ENCODE results near the gene RHBDD2. TPM values are rescaled to one million over a fixed set of nuclear protein-coding genes. Genes with fewer than 3 reads are reported as not detected.

The RHBDD2 gene
- total RNA-seq, 2 experiments from 2014 or later, result 21.1 to 21.8 TPM

Small RNA genes within 50 kb of the gene (microRNA-seq; reads per million reads assigned to microRNA genes)
- not detected for gene MIR4651 (ENCODE audit: borderline microRNAs expressed, borderline replicate concordance)

Other genes with a start within 250 kb of the RHBDD2 start
- gene HIP1, start 140.1 kb upstream of the RHBDD2 start, total RNA-seq, result 1 to 10 TPM; 2.2 to 2.8 TPM
- not detected for gene CCL26, start 106.8 kb upstream of the RHBDD2 start, total RNA-seq
- not detected for gene CCL24, start 65.2 kb upstream of the RHBDD2 start, total RNA-seq
- gene POR, start 36.1 kb downstream of the RHBDD2 start, total RNA-seq, result 10 to 100 TPM; 29.9 to 37.1 TPM
- gene TMEM120A, start 115.6 kb downstream of the RHBDD2 start, total RNA-seq, result 10 to 100 TPM; 17.3 to 19.9 TPM
- 10 to 100 TPM; 39.1 to 40.3 TPM for gene STYXL1, start 169.0 kb downstream of the RHBDD2 start, total RNA-seq
- 100 to 1,000 TPM; 136 to 149 TPM for gene MDH2, start 169.1 kb downstream of the RHBDD2 start, total RNA-seq

All from activated CD4-positive, alpha-beta T cell treated with anti-CD3 and anti-CD28 coated beads, Interleukin-2, amount 10 ng/mL, durations not matched to agents 7 days and 5 days (primary cell).